Measurements from ENCODE around the gene ZNF286A.

DNA sequence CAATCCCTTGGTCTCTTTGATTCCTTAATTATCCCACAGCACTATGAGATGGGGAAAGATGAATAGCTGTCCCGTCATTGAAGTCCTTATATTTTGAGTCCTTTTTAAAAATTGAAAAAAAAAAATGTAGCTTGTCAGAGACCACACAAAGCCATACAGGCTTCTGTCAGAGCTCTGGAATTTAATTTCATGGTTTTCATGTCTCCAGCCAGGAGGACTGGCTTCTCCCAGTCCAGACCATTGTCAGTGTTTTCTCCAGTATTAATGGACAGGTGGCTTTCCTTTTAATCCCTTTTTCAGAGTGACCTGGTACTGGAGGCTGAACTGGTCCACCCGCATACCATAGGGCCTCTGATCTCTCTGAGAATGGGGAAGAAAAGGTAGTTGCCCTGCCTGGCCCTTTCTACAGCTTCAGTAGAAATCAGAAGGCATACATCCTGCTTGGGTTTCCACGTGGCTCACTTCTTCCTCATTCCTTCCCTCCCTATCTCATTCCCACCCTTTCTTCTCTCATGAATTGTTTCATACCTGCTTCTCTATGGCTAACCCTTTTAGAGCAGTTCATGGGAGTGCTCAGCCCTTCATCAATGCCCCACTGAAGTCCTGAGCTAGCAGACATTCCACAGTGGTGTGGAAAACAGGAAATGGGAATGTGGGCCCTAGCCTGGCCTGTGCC is 44.5 kb upstream of the ZNF286A start:
- no peak for TF ChIP-seq POLR2A (IDR thresholded peaks at IDR 0.05)
- TF ChIP-seq, protein P1, sequence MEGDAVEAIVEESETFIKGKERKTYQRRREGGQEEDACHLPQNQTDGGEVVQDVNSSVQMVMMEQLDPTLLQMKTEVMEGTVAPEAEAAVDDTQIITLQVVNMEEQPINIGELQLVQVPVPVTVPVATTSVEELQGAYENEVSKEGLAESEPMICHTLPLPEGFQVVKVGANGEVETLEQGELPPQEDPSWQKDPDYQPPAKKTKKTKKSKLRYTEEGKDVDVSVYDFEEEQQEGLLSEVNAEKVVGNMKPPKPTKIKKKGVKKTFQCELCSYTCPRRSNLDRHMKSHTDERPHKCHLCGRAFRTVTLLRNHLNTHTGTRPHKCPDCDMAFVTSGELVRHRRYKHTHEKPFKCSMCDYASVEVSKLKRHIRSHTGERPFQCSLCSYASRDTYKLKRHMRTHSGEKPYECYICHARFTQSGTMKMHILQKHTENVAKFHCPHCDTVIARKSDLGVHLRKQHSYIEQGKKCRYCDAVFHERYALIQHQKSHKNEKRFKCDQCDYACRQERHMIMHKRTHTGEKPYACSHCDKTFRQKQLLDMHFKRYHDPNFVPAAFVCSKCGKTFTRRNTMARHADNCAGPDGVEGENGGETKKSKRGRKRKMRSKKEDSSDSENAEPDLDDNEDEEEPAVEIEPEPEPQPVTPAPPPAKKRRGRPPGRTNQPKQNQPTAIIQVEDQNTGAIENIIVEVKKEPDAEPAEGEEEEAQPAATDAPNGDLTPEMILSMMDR (IDR thresholded peaks at IDR 0.05), result no peak
